ENCODE data around the gene ERGIC3.

GRCh38 chr20:35599776-35600120 is 57.9 kb downstream of the ERGIC3 start:
- TF ChIP-seq, protein P1, sequence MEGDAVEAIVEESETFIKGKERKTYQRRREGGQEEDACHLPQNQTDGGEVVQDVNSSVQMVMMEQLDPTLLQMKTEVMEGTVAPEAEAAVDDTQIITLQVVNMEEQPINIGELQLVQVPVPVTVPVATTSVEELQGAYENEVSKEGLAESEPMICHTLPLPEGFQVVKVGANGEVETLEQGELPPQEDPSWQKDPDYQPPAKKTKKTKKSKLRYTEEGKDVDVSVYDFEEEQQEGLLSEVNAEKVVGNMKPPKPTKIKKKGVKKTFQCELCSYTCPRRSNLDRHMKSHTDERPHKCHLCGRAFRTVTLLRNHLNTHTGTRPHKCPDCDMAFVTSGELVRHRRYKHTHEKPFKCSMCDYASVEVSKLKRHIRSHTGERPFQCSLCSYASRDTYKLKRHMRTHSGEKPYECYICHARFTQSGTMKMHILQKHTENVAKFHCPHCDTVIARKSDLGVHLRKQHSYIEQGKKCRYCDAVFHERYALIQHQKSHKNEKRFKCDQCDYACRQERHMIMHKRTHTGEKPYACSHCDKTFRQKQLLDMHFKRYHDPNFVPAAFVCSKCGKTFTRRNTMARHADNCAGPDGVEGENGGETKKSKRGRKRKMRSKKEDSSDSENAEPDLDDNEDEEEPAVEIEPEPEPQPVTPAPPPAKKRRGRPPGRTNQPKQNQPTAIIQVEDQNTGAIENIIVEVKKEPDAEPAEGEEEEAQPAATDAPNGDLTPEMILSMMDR (IDR thresholded peaks at IDR 0.05; ENCODE audit: extremely low read depth in 1 of 2, insufficient read depth in 1 of 2, low read depth in 1 of 2, low read length in 2 of 2): no peak
- no peak for TF ChIP-seq POLR2A (IDR thresholded peaks at IDR 0.05; ENCODE audit: low read depth, low read length)
- TF ChIP-seq, protein P2, sequence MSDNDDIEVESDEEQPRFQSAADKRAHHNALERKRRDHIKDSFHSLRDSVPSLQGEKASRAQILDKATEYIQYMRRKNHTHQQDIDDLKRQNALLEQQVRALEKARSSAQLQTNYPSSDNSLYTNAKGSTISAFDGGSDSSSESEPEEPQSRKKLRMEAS (IDR thresholded peaks at IDR 0.05; ENCODE audit: insufficient read depth, insufficient read length): no peak
- no peak for TF ChIP-seq POLR2AphosphoS5 (IDR thresholded peaks at IDR 0.05; ENCODE audit: insufficient read depth, low read depth, low read length)
- no peak for TF ChIP-seq MYC (IDR thresholded peaks at IDR 0.05; ENCODE audit: low read depth, low read length)
- TF ChIP-seq JUN (IDR thresholded peaks at IDR 0.05; ENCODE audit: borderline replicate concordance, insufficient read depth, insufficient read length, low read depth): no peak
- no peak for TF ChIP-seq EZH2 (IDR thresholded peaks at IDR 0.05; ENCODE audit: borderline replicate concordance, low read depth, low read length, severe bottlenecking)
- TF ChIP-seq FOS (IDR thresholded peaks at IDR 0.05; ENCODE audit: borderline replicate concordance, insufficient read depth, low read length): no peak
- TF ChIP-seq GATA2 (IDR thresholded peaks at IDR 0.05; ENCODE audit: insufficient read depth, insufficient read length, low read depth, low read length): no peak
